ENCODE measurements around the gene LAPTM5.

LAPTM5 gene

DNA sequence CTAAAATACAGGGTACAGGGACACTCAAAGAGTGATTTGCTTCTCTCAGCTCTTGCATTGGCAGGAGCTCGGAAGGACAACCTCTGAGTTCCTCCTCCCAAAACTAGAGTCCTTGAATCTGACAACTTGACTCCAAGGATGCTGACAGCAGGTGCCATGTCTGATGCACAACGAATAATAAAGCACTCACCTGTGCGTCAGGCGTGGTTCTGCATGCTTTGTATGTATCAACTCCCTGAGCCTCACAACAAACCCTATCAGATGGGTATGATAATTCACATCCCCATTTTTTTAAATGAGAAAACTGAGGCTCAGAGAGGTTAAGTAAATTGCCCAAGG is 1.4 kb downstream of the LAPTM5 start:
- no peak for DNase-seq (ENCODE audit: low read depth in 2 of 2)

DNA sequence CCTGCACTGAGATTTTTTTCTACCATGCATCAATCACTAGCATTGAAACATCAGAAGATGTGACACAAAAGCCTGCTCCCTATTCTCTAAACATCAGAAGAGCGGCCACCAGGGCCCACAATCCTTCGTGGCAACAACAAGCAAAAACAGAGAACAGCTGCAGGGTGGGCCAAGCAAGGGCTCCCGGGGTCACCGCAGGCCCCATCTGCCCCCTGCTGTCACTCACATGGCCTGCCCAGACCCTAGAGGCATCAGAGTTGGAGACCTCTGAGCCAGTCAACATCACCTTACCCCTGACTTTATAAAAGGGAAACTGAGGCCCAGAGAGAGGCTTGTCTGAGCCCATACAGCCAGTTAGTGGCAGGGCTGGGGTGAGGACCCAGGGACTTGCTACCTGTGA is 1.8 kb downstream of the LAPTM5 start:
- DNase-seq (ENCODE audit: low read depth in 2 of 2): no peak

DNA sequence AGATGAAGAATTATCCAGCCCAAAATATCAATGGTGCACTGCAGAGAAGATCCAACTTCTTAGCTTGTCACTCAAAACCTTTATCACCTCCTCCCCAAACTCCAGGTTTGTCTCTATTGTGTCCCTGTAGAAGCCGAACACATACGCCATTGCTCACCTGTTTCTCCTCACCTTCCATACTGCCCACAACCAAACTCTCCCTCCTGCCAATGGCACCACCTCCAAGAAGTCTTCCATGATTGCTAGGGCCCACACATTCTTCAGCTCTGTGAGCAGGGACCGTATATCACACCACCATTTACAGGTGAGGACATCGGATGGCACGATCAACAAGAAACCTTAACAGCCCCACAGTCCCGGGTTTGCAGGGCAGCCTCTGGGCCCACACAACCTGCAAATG is 2.2 kb downstream of the LAPTM5 start:
- no peak for DNase-seq (ENCODE audit: low read depth in 2 of 2)

DNA sequence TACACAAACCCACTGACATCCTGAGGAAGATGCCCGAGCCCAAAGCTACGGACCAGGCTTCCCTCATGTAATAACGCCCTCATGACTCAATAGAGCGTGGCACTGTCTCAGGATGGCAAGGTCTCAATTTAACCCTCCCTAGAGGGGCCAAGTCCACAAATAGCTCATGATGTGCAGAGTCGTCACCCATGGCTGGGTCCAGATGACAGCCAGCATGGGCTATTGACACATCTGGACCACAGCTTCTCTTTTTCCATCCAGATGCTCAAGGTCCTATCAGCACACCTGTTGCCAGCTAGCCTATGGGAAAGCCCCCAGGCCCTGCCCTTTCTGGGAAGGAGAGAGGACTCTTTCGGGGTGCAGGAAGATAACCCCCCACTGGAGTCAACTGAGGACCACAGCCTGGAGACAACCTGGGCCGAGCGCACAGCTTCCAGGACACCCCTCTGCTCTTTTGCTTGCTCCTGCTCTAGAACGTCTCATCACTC is 2.8 kb downstream of the LAPTM5 start:
- DNase-seq (ENCODE audit: low read depth in 2 of 2): no peak

DNA sequence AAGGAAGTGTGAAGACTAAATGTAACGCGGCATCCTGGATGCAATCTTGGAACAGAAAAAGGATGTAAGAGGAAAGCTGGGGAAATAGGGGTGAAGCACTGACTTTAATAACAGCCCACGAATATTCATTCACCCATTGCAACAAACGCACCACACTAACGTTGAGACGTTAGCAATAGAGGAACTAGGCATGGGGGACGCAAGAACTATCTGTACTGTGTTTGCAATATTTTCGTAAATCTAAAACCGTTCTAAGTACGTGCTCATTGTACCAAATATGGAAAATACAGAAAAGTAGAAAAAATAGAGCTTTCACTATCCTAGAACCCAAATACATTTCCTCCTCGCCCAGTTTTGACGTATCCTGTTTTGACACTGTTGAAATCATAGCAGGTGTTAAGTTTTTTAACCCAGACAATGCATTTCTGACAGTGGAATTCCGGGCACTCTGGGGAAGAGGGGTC is 3.9 kb downstream of the LAPTM5 start:
- no peak for DNase-seq (ENCODE audit: low read depth in 2 of 2)

DNA sequence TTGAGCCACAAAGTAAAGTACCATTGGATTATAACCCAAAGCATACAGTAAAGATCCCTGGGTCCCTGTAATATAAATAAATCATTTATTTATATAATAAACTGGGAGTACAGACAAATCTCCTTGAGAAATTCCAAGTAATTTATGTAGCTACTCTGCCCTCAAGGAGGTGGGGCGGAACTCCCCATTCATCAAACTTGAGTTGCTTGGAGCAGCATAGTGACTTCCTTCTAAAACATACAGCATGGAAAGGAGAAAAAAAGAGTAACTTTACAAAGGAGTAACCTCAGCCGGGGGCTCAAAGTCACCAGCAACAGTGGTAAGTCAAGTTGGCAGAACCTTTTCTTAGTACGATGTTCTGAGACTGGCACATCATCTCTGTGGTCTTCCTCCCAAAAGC is 4.5 kb downstream of the LAPTM5 start:
- no peak for DNase-seq (ENCODE audit: low read depth in 2 of 2)

DNA sequence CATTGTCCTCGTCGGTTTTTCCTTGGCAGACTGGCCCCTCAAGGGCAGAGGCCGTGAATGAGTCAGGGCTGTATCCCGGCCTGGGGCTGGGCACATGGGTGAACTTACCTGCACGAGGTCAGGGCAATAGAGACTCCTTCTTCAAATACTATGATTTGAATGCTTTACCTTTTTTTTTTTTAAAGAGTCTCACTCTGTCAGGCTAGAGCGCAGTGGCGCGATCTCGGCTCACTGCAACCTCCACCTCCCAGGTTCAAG is 5.0 kb downstream of the LAPTM5 start:
- DNase-seq (ENCODE audit: low read depth in 2 of 2): no peak

DNA sequence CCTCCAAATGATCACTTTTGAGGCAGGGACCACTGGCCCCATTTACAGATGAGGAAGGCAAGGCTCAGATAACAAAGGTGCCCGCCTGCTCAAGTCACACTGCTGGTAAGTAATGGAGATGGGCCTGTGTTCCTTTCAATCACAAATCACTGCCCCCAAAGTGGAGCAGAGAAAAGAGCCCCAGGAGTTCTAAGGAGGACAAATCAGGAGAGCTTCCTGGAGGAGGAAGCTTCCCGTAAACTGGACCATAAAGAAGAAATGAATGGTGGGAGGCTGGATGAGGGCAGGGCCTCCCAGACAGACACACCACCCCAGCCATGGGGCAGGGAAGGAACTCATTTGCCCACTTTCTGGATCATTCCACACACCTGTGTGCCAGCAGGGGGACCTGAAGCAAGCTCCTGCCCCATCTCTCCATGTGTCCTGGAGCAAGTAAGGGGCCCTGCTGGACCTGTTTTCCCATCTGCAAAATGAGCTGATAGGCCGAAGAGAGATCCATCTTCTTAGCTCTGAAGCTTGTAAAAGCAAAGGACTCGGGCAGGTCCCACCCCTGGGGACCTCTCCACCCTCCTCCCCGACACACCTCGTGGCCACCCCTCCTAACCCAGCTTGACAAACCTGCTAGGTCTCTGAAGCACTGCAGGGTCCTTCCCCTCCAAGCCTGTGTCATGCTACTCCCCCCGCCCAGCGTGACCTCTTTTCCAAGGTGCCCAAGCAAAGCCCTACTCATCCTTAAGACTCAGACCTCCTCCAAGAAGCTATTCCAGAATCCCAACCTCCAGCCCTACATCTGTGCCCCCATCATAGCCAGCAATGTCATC is 5.5 kb downstream of the LAPTM5 start:
- DNase-seq (ENCODE audit: low read depth in 2 of 2): no peak

DNA sequence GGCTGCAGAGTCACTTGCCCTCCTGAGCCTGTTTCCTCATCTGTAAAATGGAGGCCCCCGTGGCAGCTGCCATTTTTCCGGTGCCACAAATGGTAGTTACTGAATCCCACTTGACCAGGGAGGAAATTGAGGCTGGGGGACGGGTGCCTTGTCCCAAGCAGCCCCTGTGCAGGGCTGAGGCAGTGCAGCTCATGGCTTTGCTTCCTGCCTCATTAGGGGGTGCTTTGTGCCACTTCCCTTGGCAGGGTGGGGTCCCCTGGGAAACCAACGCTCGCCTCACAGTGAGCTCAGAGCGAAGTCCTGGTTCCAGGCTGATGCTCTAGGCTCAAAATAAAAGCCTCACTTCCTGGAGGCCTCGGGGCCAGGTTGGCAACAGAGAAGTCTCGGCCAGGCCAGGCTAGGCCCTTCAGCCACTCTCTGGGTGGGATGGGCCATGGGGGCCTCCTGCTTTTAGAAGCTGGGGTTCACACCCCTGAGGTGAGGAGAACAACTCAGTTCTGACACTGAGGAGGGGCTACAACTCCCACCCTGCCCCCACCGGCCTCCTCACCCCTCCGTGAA is 6.8 kb downstream of the LAPTM5 start:
- no peak for DNase-seq (ENCODE audit: low read depth in 2 of 2)

DNA sequence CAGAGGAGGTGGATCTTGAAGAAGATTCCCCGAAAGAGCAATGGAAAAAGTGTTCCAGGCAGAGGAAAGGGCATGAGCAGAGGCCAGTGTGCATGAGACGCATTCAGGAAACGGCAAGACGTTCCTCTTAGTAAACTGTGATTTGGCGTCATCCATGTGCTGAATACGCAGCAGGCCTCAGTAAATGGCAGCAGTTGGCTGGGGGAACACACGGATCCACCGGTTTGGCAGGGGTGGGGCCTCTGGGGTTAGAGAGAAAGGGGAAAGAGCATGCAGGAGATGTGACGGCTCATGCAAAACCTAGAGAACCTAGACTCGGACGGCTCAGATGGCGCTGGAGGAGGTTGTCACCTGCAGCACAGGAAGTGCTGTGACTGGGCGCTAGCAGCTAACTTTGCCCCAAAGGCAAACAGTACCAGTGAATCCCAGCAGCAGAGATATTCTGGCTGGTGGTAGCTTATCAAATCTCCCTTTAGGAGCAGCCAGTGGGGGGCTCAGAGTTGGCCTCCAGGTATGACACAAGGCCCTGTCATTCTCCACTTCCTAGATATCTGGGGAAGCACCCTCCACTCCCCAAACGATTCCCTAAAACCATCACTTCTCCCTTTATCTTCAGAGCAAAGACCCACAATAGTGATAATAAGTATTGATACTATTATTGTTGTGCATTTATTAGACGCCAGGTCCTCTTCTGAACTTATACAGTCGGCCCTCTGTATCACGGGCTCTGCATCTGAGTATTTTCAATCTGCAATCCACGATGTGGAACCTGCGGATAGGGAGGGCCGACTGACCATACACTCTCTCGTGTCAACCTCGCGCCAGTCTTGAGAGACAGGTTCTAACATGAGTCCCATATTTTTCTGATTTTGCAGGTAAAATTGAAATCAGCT is 7.6 kb downstream of the LAPTM5 start:
- DNase-seq (ENCODE audit: low read depth in 2 of 2): peak in 1 of 2 donors; percentile 35

DNA sequence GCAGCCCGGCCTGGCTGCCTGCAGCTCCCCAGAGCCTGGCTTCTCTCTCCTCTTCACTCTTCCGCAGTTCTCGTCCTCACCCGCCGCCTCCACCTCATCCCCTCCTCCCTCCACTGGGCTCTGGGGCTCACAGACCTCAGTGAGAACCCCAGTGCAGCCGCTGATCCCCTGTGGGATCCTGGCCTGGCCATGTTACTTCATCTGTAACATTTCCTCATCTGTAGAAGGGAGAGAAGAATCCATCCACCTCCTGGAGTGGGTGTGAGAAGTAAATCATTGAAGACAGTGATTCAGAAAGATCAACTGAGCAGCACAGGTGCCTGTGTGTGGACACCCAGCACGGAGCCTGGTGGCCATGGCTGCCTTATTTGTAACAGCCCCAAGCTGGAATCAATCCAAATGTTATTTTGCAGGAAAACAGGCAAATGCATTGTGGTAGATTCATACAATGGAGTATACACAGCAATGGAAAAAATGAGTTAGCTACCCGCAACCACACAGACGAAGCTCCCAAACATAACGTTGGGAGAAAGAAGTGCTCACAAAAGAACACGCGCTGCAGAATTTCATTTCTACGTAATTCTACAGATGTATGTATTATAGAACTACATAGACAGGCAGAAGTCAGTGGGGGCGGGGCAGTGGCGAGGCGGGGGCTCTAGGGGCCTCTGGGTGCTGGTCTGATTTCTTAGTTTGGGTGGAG is 8.7 kb downstream of the LAPTM5 start:
- DNase-seq (ENCODE audit: low read depth in 2 of 2): no peak

DNA sequence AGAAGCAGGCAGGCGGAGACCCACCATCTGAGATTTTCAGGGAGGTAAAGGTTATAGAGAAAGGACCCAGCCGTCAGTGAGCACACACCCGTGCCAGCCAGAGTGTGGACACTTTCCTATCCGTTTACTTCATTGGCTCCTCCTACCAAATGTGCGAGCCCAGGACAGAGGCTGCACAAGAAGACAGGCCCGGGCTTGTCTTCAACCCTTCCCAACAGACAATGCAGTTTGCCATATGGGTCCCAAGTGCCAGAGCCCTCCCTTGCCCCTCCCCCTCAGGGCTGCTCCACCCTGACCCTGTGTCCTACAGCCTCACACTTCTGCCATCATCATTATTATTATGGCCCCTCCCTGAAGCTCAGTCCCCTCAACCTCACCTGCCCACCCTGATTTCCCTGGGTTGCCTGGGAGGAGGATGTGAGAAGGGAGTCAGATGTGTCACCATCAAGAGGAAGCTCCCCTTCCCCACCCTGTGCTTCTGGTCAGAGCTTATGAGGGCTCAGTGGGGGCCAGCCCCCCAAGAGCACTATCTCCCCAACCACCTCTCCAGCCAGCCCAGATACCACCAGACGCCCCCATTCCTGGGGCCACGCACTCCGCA is 9.4 kb downstream of the LAPTM5 start:
- no peak for DNase-seq (ENCODE audit: low read depth in 2 of 2)

DNA sequence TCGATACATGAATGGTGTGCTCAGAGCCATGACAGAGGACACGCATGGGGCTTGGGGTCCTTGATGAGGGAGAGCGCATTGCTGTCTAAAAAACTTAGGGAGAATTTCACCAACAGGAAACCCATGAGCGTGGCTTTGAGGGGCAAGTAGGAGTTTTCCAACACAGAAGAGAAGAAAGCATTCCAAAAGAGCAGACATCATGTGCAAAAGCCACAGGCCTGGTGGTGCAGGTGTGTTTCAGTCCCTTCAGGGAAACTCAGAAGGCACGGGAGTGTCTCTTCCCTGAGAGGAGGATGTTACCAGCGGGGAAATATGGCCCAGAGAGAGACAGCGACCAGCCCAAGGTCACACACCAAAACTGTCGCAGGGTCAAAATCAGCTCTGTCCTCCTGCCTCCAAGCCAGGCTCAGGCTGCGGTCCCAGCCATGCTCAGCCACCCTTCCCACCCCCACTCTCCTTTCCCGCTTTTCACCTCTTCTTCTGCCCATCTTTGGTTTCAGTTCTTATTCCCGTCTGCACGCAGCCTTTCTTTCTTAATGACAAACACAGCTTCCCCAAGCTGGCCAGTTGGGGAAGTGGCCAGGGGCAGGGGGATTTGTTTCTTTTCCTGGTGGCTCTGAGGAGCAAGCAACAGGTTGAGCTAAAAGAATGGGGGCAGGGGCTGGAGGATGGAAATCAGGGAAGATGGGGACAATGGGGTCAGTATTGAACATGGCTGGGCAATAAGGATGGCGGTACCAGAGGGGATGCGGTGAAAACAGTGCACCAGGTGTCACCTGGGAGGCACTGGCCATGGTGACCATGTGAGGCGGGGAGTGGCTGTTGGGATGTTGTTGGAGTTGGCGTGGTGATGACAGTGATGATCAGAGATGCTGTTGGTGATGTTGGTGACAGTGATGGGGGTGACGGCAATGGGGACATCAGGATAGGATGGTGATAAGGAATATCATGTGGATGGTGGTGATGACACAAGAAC is 10.3 kb downstream of the LAPTM5 start:
- DNase-seq (ENCODE audit: low read depth in 2 of 2): no peak

DNA sequence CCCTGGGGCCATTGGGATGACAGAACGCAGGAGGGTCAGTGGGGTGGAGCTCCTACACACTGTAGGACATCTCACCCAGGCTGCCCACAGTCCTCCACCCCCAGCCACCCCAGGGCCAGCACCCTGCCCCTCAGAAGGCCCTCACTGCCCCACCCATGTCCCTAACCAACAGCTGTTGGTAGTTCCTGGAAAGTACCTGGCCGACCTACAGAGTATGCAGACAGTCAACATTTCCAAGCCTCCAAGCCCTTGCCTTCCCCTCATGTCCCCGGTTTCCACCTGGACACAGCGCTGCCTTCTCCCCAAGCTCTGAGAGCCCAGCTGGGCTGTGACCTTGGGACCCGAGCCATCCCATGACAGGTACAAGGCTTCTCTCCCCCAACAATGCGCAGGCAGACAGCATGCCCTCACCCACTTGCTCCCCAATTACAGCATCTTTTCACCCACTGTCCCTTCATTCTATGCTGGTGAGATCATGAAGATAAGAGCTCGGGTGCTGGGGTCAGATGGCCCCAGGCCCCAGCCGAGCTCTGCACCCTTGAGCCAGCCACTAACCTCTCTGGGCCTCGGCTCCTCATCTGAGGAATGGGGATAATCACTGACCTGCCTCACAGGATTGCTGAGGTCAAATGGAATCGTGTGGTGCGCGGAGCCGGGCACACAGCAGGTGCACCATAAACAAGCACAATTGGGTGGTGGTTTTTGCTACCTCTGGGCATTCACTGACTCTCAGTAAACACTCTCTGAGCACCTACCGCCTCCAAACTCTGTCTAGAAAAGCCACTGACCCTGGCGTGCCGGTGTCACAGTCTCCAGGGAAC is 11.2 kb downstream of the LAPTM5 start:
- no peak for DNase-seq (ENCODE audit: low read depth in 2 of 2)

DNA sequence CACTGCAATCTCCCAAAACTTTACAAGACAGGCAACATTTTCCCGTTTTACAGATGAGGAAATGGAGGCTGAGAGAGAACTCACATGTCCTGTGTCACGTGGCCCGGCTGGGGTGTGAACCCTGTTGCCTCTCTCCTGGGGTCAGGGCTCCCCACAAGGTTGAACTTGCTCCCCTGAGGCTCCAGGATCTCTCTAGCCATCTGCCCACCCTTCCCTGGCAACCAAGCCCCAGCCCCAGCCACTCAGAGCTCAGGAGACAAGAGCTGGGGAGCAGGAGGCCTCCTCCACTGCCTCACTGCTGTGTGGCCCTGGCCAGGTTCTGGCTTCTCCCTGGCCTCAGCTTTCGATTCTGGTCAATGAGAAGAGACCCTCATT is 11.8 kb downstream of the LAPTM5 start:
- no peak for DNase-seq (ENCODE audit: low read depth in 2 of 2)

DNA sequence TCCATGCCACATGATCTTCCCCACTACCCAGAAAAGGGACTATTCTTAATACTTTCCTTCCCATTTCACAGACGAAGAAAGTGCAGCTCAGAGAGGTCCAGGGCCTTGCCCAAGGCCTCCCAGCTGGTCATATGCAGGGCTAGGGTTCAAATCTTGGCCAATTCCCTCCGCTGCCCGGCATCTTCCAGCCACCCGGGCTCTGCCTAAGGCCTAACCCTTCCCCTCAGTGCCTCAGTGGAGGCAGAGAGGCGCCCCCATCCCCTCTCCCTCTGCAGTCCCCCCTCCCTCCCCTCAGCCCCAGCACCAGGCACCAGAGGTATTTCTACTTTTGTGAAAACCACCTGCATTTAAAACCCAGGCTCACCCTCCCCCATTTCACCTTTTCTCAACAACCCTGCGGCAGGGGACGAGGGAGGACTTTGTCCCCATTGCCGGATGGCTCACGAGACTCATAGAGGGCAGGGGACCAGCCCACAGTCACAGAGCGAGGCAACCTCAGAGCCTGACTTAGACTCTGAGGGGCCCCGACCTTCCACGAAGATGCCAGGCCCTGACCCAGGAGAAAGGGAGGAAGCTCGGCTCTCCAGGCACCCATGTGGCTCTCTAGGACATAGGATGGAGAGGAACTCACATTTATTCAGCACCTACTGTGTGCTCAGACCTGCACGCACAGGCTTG is 12.3 kb downstream of the LAPTM5 start:
- DNase-seq (ENCODE audit: low read depth in 2 of 2): no peak

DNA sequence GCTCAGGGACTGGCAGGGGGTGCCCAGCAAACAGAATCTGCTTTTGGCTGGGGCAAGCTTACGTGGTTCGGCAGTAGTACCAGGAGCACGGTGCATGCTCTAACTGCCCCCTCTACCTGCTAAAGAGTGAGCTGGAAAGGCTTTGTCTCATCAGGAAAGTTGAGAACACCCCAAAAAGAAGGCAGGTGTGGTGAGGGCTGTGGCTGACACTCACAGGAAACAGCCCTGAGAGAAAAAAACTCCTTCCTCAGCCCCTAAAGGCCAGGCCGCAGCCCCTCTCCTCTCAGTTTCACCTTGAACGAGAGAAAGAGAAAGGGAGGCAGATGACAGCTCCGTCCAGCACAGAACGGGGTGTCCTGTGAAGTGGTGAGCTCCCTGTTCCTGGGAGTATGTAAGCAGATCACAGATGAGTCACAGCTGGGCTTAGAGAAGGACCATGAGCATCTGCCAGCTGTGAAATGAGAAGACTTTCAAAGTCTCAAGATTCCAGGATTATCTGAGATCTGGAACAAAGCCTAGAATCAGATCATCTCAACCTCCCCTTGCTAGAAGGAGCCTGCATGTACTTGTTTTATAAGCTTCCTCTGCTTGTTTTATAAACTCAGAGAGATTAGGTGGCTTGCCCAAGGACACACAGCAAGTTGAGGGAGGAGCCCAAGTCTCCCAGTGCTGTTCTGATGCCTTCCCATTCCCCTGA is 13.4 kb downstream of the LAPTM5 start:
- DNase-seq (ENCODE audit: low read depth in 2 of 2): no peak

DNA sequence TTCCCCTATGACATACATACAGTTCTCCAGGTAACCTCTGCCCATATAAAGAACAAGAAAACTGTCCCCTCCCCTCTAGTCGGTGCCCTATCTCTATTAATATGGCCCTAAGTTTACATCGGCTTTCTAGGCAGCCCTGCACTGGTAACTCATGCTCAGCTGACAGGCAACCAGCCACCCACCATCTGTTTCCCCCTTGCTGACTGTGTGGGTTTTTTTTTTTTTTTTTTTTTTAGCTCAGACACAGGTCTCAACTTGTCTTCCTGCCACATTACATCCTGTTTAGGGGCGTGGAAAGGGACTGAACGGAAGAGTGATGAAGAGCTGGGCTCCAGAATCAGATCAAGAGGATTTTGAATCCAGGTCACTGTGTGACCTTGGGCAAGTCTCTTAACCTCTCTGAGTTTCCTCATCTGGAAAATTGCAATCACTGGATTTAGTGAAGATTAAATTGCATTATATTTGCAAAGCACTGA is 14.0 kb downstream of the LAPTM5 start:
- DNase-seq (ENCODE audit: low read depth in 2 of 2): peak; percentile 38 to 63

All from activated CD8-positive, alpha-beta memory T cell treated with anti-CD3 and anti-CD28 coated beads for 4 hours (primary cell).